Ramos (cell line): ENCODE measurements around the gene PANX3.
"Not testable (repeated sequence)": the region's sequence is repeated elsewhere in the genome, so short reads cannot be mapped to it uniquely, and the experiment has no call there.

Source experiments
- in situ Hi-C: fragments of 300-500 bp; cut with MboI; formaldehyde crosslinking; loops from one replicate; pipeline ENCODE4 v1.14.3; 2022; ENCODE audit warnings: low sequenced_read_pairs; ENCODE audit not compliant: unreplicated experiment

The PANX3 gene, protein sequence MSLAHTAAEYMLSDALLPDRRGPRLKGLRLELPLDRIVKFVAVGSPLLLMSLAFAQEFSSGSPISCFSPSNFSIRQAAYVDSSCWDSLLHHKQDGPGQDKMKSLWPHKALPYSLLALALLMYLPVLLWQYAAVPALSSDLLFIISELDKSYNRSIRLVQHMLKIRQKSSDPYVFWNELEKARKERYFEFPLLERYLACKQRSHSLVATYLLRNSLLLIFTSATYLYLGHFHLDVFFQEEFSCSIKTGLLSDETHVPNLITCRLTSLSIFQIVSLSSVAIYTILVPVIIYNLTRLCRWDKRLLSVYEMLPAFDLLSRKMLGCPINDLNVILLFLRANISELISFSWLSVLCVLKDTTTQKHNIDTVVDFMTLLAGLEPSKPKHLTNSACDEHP

DNA sequence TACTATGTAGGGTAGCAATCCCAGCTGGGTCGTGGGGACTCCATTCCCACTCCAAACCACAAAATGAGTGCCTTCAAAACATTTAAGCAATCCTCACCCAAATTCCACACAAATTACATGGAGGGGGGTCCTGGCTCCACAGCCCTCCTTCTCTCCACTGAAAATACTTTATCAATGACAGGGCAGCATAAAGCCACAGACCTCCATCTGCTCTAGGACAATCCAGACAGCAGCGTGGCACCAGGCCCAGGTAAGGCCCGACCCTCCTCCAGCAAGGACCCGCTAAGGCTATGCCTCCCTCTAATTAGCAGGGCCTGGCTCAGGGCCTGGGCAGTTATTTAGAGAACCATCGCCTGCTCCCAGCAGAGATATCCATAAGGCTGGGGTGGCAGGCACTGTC is at the start of gene PANX3:
Gene PANX3 (plus strand): TSS at position 365 of the 400 bp plus-strand sequence. CDS start 129 bp downstream, outside the sequence.
- in situ Hi-C loops, result no loop called here

DNA sequence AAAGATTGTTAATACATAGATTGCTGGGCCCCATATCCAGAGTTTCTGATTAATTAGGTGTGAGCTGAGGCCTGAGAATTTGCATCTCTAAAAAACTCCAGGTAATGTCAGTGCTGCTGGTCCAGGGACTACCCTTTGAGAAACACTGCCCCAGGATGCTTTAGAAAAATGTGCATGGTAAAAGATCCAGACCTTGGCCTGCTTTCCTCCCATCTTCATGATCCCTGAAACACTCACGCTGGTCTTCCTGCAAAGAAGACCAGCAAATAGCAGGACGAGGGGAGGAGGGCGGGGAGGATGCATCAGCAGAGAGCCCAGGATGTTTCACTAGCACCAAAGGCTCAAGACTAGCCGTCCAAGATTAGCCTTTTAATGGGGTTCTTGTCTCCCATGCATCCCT is 41.5 kb upstream of the PANX3 start, which contains the start of gene OR8A1:
Gene OR8A1 (plus strand): TSS at position 301 of the 400 bp plus-strand sequence. CDS start 123 bp downstream, outside the sequence.
- in situ Hi-C loops, result no loop called here

- in situ Hi-C loops, result no loop called here
These were observed 41.1 kb upstream of the PANX3 start for GRCh38 chr11:124570160-124570559.

DNA sequence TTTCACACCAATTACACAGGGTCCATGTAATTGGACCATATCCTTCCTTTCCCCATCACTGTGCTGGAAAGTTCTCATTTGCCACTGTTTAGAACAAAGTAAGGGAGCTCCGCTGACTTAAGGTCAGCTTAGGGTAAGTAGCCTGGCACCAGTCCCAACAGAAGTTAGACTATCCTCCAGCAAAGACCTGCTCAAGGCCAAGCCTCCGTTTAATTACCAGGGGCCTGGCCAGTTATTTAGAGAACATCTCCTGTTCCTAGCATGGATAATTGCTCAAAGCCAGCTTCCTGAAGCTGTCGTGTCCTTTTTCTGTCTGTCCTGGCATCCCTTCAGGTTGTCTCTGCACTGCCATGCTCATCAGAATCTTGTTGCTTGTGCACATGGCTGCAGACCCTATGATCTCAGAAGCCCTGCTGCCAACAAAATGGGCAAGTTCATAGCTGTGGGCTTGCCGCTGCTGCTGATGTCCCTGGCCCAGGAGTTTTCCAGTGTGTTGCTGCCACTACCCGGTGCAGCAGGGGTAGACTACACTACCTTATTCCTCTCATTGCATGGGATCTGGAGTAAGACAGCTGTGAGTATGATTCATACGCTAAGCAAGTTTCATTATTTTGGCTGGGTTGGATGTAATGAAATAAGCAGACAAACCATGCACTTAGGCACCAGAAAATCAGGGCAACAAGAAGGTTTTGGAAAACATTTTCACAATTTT is 33.4 kb upstream of the PANX3 start:
- in situ Hi-C loops, result loop anchor here (25.0 kb wide), 1 partner anchor 516 kb away; no protein-coding TSS in a partner anchor

DNA sequence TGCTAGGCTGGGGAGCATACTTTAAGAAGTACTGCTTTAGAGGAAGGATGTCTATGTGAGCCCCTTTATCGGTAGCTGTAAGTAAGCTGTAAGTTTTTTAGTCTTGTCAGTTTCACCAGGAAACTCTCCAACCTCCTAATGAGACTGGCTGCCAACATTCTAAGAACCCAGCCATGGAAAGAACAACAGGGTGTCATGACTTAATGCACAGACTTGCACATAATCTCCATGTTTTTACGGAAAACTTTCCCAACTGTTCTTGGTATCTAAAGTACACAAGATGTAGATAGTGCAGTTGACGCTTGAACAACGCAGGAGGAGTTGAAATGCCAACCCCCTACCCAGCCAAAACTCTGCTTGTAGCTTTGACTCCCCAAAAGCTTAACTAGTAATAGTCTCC is 32.5 kb upstream of the PANX3 start:
- in situ Hi-C loops, result loop anchor here (25.0 kb wide), 1 partner anchor 516 kb away; no protein-coding TSS in a partner anchor

DNA sequence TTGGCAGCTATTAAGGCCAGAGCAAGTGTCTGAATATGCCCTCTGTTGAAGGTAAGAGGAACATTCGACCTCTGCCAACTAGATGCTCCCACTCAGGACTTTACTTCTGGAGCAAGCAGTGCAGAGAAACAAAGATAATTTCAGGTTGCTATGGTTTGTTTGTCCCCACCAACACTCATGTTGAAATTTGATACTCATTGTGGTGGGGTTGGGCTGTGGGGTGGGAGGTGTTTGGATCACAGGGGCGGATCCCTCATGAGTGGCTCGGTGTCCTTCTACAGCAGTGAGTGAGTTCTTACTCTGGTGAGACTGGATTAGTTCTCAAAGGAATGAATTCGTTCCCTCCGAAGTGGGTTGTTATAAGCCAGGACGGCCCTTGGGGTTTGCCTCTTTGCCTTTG is 29.4 kb upstream of the PANX3 start:
- in situ Hi-C loops, result loop anchor here (25.0 kb wide), 1 partner anchor 520 kb away; no protein-coding TSS in a partner anchor

DNA sequence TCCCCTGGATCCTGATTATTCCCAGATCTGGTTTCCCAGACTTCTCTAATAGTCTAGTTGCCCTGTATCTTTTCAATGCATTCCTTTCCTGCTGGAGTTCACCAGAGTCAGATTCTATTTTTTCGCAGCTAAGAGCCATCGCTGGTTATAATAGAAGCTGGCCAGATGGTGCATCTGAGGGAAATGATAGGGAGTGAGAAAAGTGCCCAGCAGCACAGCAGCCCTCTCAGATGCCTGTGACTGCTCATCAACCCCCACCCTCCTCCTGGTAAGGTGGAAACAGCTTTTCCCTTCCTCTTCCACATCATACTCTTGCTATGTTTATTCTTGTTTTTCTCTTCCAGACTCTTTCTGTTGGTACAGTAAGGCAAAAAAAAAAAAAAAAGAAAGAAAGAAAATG is 28.7 kb upstream of the PANX3 start:
- in situ Hi-C loops, result loop anchor here (25.0 kb wide), 1 partner anchor 520 kb away; no protein-coding TSS in a partner anchor

GRCh38 chr11:124583781-124584180 is 27.4 kb upstream of the PANX3 start:
- in situ Hi-C loops, result loop anchor here (25.0 kb wide), 1 partner anchor 521 kb away; no protein-coding TSS in a partner anchor

DNA sequence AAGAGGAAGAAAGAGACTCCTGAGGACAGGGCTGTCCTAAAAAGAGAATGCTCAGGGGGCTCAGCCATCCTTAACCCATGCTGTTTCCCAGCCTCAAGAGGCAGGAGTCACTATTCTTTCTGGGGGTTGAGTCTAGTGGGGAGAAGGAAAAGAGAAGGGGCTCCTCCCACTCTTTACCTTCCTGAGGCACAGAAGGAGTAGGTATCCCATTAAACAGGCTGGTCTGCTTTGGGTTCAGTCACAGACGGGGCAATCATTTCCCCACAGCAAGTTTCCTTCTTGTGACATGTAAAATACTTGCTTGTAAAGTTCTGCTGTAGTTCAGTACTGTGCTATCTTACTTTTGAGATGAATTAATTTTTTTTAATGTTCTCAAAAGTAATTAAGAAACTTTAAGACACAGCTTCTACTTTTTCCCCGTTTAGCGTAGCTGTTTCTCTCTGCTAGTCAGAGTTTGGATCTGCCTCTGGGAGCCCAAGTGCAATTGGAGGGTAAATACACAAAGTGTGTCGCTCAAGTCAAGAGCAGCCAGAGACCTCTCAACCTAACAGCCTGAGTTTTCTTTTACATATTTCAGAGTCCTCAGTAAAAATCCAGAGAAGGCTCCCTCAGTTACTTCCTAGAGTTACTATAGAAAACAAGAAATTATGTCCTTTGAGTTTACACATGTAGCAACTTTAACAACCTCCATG is 26.4 kb upstream of the PANX3 start:
- in situ Hi-C loops, result loop anchor here (5.0 to 25.0 kb wide), 2 partner anchors 168 to 523 kb away; no protein-coding TSS in a partner anchor

GRCh38 chr11:124586238-124586860 is 24.9 kb upstream of the PANX3 start:
- in situ Hi-C loops, result loop anchor here (5.0 to 25.0 kb wide), 2 partner anchors 169 to 524 kb away; no protein-coding TSS in a partner anchor

DNA sequence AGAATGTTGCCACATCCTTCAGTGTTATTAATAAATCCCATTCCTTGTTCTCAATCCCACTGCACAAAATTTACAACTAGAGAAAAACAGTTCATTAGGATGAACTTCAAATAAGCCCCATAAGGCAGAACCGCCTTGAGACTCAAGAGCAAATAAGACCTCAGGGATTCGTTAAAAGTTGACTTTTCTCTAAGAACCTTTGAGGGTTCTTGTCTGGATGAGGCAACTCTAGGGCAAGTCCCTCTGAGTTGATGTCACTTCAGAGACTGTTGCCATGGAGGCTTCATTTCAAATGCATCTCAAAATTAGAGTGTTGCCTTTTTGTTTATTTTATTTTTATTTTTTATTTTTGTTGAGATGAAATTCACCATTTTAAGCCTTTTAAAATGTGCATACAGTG is 19.8 kb upstream of the PANX3 start:
- in situ Hi-C loops, result loop anchor here (25.0 kb wide), 1 partner anchor 529 kb away; no protein-coding TSS in a partner anchor

- in situ Hi-C loops, result loop anchor here (25.0 kb wide), 1 partner anchor 530 kb away; no protein-coding TSS in a partner anchor
These were observed 18.6 kb upstream of the PANX3 start for GRCh38 chr11:124592627-124593026.

DNA sequence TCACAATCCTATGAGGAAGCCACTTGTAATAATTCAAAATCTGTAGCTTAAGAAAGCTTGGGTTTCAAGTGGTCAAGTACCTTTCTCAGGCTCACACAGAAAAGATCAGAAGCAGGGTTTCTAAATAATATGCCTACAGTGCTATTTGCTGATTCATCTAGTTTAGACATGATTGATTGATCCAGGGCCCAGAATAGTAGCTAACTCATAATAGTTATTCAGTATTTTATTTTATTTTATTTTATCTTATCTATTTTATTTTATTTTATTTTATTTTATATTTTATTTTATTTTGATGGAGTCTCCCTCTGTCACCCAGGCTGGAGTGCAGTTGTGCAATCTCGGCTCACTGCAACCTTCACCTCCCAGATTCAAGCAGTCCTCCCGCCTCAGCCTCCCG is 15.9 kb upstream of the PANX3 start:
- in situ Hi-C loops, result loop anchor here (25.0 kb wide), 1 partner anchor 533 kb away; no protein-coding TSS in a partner anchor

DNA sequence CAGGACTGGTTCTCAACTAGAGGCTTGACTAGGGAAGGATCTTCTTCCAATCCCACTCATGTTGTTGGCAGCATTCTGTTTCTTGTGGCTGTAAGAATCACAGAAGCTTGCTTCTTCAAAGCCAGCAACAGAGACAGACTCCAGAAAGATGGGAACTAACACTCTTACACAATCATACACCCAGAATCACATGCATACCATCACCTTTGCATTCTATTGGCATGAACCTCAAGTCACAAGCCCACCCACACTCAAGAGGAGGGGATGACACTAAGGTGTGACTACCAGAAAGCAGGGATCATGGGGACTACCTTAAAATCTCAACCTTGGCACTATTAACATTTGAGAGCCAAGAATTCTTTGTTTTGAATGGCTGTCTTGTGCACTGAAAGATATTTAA is 13.6 kb upstream of the PANX3 start:
- in situ Hi-C loops, result loop anchor here (25.0 kb wide), 1 partner anchor 535 kb away; no protein-coding TSS in a partner anchor

DNA sequence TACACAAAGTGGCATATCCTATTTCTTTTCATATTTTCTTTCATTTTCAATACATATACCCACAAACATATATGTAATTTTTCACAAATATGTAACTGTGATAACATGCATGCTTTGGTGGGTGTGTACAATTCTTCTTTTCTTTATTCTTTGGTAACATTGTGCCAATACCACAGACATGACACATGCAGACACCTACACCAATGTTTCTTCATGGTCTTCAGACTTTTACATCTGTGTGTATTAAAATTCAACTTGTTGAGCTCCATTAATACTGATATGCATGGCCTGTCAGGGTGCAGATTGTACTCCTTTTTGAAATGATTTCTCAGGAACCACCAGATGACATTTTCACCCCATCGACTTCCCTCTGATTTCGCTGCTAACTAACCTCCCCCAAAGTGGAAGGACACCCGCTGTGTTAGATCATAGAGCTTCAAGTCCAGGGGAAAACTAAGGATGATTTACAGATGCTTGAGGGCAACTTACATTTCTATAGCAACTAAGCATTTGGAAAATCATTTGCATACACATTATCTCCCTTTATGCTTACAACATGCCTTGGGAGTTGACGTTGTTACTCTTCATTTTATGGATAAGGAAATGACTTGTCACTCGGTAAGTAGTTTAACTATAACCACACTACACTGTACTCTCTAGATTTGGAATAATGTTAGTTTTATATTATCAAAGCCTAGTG is 10.5 kb upstream of the PANX3 start:
- in situ Hi-C loops, result no loop called here

DNA sequence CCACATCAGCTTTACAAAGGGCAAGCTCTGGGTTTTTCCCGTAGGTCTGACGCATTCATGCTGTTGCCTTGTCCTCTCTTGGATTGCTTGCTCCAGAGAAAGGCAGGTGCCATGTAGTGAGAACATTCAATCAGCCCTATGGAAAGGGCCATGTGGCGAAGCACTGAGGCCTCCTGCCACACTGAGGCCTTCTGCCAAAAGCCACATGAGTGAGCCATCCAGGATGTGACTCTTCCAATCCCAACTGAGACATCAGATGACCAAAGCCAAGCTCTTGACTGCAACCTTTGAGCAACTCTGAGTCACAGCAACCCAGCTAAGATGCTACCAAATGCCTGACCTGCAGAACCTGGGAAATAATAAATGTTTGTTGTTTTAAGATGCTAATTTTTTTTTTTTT is 9.0 kb upstream of the PANX3 start:
- in situ Hi-C loops, result no loop called here

DNA sequence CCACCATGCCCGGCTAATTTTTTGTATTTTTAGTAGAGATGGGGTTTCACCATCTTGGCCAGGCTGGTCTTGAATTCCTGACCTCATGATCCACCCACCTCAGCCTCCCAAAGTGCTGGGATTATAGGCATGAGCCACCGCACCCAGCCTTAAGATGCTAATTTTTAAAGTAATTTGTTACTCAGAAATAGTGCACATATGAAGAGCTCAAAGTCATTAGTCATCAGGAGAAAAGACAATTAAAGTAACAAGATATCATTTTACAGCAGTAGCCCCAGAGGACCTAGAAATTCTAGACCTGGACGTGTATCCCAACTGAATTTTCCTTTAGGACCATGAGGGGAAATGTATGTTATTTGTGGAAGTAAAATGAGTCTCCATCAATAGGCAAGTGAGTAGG is 8.5 kb upstream of the PANX3 start:
- in situ Hi-C loops, result not testable (repeated sequence)

GRCh38 chr11:124605719-124606118 is 5.5 kb upstream of the PANX3 start:
- in situ Hi-C loops, result no loop called here

DNA sequence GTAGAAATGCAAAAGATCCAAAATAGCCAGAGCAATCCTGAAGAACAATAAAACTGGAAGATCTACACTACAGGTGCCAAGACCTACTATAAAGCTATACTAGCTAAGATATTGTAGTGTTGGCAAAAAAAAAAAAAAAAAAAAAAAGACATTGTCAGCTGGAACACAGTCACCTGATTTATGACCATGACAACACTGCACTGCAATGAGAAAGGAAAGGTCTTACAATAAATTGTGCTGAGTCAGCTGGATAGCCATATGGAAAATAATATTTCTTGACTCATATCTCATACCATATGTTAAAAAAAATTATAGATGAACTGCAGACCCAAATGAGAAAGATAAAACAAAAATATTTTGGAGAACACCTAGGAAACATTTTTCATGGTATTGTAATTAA is 3.1 kb upstream of the PANX3 start:
- in situ Hi-C loops, result no loop called here
